ENCODE results near the gene PLD3. TPM values are rescaled to one million over a fixed set of nuclear protein-coding genes. Genes with fewer than 3 reads are reported as not detected.

Gene PLD3
- total and polyA plus RNA-seq, 2 experiments from 2014 or later: 181 to 490 TPM

- TF ChIP-seq CTCF (conservative IDR thresholded peaks at IDR 0.05; ENCODE audit: low read depth in 2 of 2): no peak
- TF ChIP-seq ZNF331 (CRISPR knock-in tag; IDR thresholded peaks at IDR 0.05; ENCODE audit: low read depth): no peak
- TF ChIP-seq NANOG (IDR thresholded peaks at IDR 0.05; ENCODE audit: borderline replicate concordance): no peak
- TF ChIP-seq POLR2AphosphoS5 (IDR thresholded peaks at IDR 0.05; ENCODE audit: low read depth): no peak
- no peak for TF ChIP-seq EZH2 (IDR thresholded peaks at IDR 0.05; ENCODE audit: low read depth, unreplicated experiment)
- no peak for TF ChIP-seq ETS1 (IDR thresholded peaks at IDR 0.05)
- TF ChIP-seq JUNB (IDR thresholded peaks at IDR 0.05; ENCODE audit: unreplicated experiment): no peak
- TF ChIP-seq STAT1 (IDR thresholded peaks at IDR 0.05; ENCODE audit: unreplicated experiment): no peak
- TF ChIP-seq ZNF114 (CRISPR knock-in tag; IDR thresholded peaks at IDR 0.05): no peak
- no peak for TF ChIP-seq CREB1 (CRISPR knock-in tag; IDR thresholded peaks at IDR 0.05; ENCODE audit: low read depth)
These were observed 26.3 kb upstream of the PLD3 start (continued) for GRCh38 chr19:40322271-40322610.

GRCh38 chr19:40322951-40323615, 25.4 kb upstream of the PLD3 start:
- ATAC-seq: no peak
- Mint-ChIP-seq H3K4me3 (no peak overlapping the region; the same call in 2 of the 3 replicates), H3K27ac (no peak overlapping the region; the same call in 1 of the 2 replicates), H3K27me3 (ENCODE audit: insufficient read depth, low read depth, poor library complexity) (peaks cover 8% of the 10 kb centered on the region), H3K9me3 (peaks cover 2% of the 10 kb centered on the region; the same call in 1 of the 3 replicates), H3K4me1 (peaks cover 5% of the 10 kb centered on the region; the same call in 1 of the 3 replicates), H3K36me3 (ENCODE audit: low read depth) (peaks cover 48% of the 10 kb centered on the region)
- H3K4me1 ChIP-seq (ENCODE audit: insufficient read depth): no peaks in the 10 kb centered on the region
- H2AFZ ChIP-seq: no peak overlapping the region
- no peak overlapping the region for H3K27ac ChIP-seq (ENCODE audit: low read depth)
- DNase-seq (ENCODE audit: low spot score): no peak
- H3K4me3 ChIP-seq: no peak overlapping the region
- H3K4me2 ChIP-seq: no peak overlapping the region
- no peaks in the 10 kb centered on the region for H3K27me3 ChIP-seq (ENCODE audit: insufficient read depth)
- peaks cover 6% of the 10 kb centered on the region for H4K20me1 ChIP-seq (replicated peaks; ENCODE audit: insufficient read depth)
- no peaks in the 10 kb centered on the region; the same call in 1 of the 2 replicates for H3K36me3 ChIP-seq (ENCODE audit: insufficient read depth)
- H3F3A ChIP-seq (replicated peaks; ENCODE audit: low read depth): no peaks in the 10 kb centered on the region
- H3K9me2 ChIP-seq (ENCODE audit: insufficient read depth): no peaks in the 10 kb centered on the region
- no peaks in the 10 kb centered on the region for H3K79me2 ChIP-seq (replicated peaks; ENCODE audit: insufficient read depth)
- TF ChIP-seq EZH2 (IDR thresholded peaks at IDR 0.05; ENCODE audit: low read depth, unreplicated experiment) (no peak), ZNF114 (CRISPR knock-in tag; IDR thresholded peaks at IDR 0.05) (no peak), POLR2AphosphoS5 (IDR thresholded peaks at IDR 0.05; ENCODE audit: low read depth) (no peak), REST (IDR thresholded peaks at IDR 0.05; ENCODE audit: unreplicated experiment) (no peak), JUNB (IDR thresholded peaks at IDR 0.05; ENCODE audit: unreplicated experiment) (no peak), NANOG (IDR thresholded peaks at IDR 0.05; ENCODE audit: borderline replicate concordance) (no peak), ZNF331 (CRISPR knock-in tag; IDR thresholded peaks at IDR 0.05; ENCODE audit: low read depth) (no peak)
